ENCODE results near the gene OR2M2. TPM values are rescaled to one million over a fixed set of nuclear protein-coding genes. Genes with fewer than 3 reads are reported as not detected.

OR2M2 gene
- total RNA-seq, 1 experiment from 2014 or later, result not detected

- Histone ChIP-seq H3K36me3 (ENCODE audit: control insufficient read depth in 1 of 2, insufficient read depth in 2 of 2, low read length in 2 of 2) (no peaks in the 10 kb centered on the region), H3K27ac (ENCODE audit: low read depth, low read length) (no peak overlapping the region), H4K20me1 (ENCODE audit: insufficient read depth) (no peaks in the 10 kb centered on the region), H3K9ac (ENCODE audit: low read length) (no peak overlapping the region), H3K9me3 (ENCODE audit: control insufficient read depth in 1 of 2, insufficient read depth in 1 of 2, low read depth in 1 of 2, low read length in 2 of 2) (peaks cover 0 to 4% of the 10 kb centered on the region in 2 experiments; a peak in 2 of 4 replicates), H3K4me3 (replicated peaks in 1 of 2; ENCODE audit: low read depth in 1 of 2, low read length in 2 of 2) (no peak overlapping the region), H3K79me2 (ENCODE audit: insufficient read depth, low read length) (no peaks in the 10 kb centered on the region), H3K4me2 (ENCODE audit: low read length) (no peak overlapping the region), H3K27me3 (ENCODE audit: insufficient read depth, low read length) (no peaks in the 10 kb centered on the region), H2AFZ (ENCODE audit: low read depth, low read length, poor library complexity, severe bottlenecking) (no peak overlapping the region), H3K9me2 (ENCODE audit: insufficient read depth) (no peaks in the 10 kb centered on the region), H3K4me1 (ENCODE audit: control insufficient read depth in 1 of 2, insufficient read depth in 2 of 2, low read length in 2 of 2) (no peaks in the 10 kb centered on the region)
- ChIA-PET POLR2A (no interaction called here), CTCF (no interaction called here), RAD21 (ENCODE audit: low non-redundant PET in 1 of 2, low total read pairs in 2 of 2, uncharacterized antibody in 2 of 2, unreplicated experiment in 2 of 2) (no interaction called here)
- BruUV-seq (replicated peaks), result no TSS peak
- DNase-seq (ENCODE audit: low read depth, low spot score), result no peak
- TF ChIP-seq POLR2AphosphoS5 (IDR thresholded peaks at IDR 0.05; ENCODE audit: low read depth, low read length), result no peak
- no peak for TF ChIP-seq RAD21 (IDR thresholded peaks at IDR 0.05; ENCODE audit: low read depth)
- TF ChIP-seq ELF1 (IDR thresholded peaks at IDR 0.05; ENCODE audit: borderline replicate concordance, low read depth), result no peak
- TF ChIP-seq SRF (IDR thresholded peaks at IDR 0.05; ENCODE audit: low read depth), result no peak
- no peak for TF ChIP-seq SIN3A (IDR thresholded peaks at IDR 0.05; ENCODE audit: low read depth)
- TF ChIP-seq, protein P1, sequence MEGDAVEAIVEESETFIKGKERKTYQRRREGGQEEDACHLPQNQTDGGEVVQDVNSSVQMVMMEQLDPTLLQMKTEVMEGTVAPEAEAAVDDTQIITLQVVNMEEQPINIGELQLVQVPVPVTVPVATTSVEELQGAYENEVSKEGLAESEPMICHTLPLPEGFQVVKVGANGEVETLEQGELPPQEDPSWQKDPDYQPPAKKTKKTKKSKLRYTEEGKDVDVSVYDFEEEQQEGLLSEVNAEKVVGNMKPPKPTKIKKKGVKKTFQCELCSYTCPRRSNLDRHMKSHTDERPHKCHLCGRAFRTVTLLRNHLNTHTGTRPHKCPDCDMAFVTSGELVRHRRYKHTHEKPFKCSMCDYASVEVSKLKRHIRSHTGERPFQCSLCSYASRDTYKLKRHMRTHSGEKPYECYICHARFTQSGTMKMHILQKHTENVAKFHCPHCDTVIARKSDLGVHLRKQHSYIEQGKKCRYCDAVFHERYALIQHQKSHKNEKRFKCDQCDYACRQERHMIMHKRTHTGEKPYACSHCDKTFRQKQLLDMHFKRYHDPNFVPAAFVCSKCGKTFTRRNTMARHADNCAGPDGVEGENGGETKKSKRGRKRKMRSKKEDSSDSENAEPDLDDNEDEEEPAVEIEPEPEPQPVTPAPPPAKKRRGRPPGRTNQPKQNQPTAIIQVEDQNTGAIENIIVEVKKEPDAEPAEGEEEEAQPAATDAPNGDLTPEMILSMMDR (IDR thresholded peaks at IDR 0.05 in 2 of 3, conservative IDR thresholded peaks at IDR 0.05 in 1 of 3; ENCODE audit: borderline replicate concordance in 1 of 3, insufficient read depth in 1 of 3, low read depth in 2 of 3, low read length in 2 of 3), result no peak
- no peak for TF ChIP-seq ZBTB33 (IDR thresholded peaks at IDR 0.05; ENCODE audit: extremely low read depth, insufficient replicate concordance, low read length)
- TF ChIP-seq, protein P2, sequence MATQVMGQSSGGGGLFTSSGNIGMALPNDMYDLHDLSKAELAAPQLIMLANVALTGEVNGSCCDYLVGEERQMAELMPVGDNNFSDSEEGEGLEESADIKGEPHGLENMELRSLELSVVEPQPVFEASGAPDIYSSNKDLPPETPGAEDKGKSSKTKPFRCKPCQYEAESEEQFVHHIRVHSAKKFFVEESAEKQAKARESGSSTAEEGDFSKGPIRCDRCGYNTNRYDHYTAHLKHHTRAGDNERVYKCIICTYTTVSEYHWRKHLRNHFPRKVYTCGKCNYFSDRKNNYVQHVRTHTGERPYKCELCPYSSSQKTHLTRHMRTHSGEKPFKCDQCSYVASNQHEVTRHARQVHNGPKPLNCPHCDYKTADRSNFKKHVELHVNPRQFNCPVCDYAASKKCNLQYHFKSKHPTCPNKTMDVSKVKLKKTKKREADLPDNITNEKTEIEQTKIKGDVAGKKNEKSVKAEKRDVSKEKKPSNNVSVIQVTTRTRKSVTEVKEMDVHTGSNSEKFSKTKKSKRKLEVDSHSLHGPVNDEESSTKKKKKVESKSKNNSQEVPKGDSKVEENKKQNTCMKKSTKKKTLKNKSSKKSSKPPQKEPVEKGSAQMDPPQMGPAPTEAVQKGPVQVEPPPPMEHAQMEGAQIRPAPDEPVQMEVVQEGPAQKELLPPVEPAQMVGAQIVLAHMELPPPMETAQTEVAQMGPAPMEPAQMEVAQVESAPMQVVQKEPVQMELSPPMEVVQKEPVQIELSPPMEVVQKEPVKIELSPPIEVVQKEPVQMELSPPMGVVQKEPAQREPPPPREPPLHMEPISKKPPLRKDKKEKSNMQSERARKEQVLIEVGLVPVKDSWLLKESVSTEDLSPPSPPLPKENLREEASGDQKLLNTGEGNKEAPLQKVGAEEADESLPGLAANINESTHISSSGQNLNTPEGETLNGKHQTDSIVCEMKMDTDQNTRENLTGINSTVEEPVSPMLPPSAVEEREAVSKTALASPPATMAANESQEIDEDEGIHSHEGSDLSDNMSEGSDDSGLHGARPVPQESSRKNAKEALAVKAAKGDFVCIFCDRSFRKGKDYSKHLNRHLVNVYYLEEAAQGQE (IDR thresholded peaks at IDR 0.05; ENCODE audit: low read depth), result no peak
- TF ChIP-seq FOSL1 (IDR thresholded peaks at IDR 0.05; ENCODE audit: low read depth), result no peak
- no peak for TF ChIP-seq EGR1 (IDR thresholded peaks at IDR 0.05; ENCODE audit: low read depth)
- TF ChIP-seq ZNF274 (IDR thresholded peaks at IDR 0.05; ENCODE audit: low read depth, low read length), result no peak
- no peak for TF ChIP-seq YY1 (IDR thresholded peaks at IDR 0.05; ENCODE audit: extremely low read depth, insufficient replicate concordance, low read depth, low read length)
- TF ChIP-seq JUND (IDR thresholded peaks at IDR 0.05), result no peak
- TF ChIP-seq EZH2phosphoT487 (IDR thresholded peaks at IDR 0.05; ENCODE audit: borderline replicate concordance), result no peak
- intact Hi-C loops (cut with micrococcal nuclease), result no loop called here
- ATAC-seq, result no peak
These were observed 19.5 kb downstream of the OR2M2 start for GRCh38 chr1:248194117-248194516.
